ENCODE measurements around the gene DLK2.

DLK2 gene

GRCh38 chr6:43472515-43472914, 17.2 kb upstream of the DLK2 start:
- no peak for TF ChIP-seq OSR1 (CRISPR knock-in tag; IDR thresholded peaks at IDR 0.05)
- TF ChIP-seq CSDC2 (CRISPR knock-in tag; IDR thresholded peaks at IDR 0.05), result no peak
- TF ChIP-seq RARB (CRISPR knock-in tag; IDR thresholded peaks at IDR 0.05), result no peak
- no peak for TF ChIP-seq ZNF70 (CRISPR knock-in tag; IDR thresholded peaks at IDR 0.05)
- no peak for TF ChIP-seq POU6F1 (CRISPR knock-in tag; IDR thresholded peaks at IDR 0.05; ENCODE audit: borderline replicate concordance, low read depth)
- TF ChIP-seq CREB5 (CRISPR knock-in tag; IDR thresholded peaks at IDR 0.05; ENCODE audit: low read depth), result no peak
- TF ChIP-seq PATZ1 (CRISPR knock-in tag; IDR thresholded peaks at IDR 0.05; ENCODE audit: borderline replicate concordance), result no peak
- TF ChIP-seq GLIS3 (CRISPR knock-in tag; IDR thresholded peaks at IDR 0.05), result no peak
- TF ChIP-seq ESRRG (CRISPR knock-in tag; IDR thresholded peaks at IDR 0.05), result no peak
- no peak for TF ChIP-seq ZNF8 (CRISPR knock-in tag; IDR thresholded peaks at IDR 0.05)
- ATAC-seq, result no peak

GRCh38 chr6:43471399-43471798, 16.1 kb upstream of the DLK2 start:
- TF ChIP-seq CSRNP3 (CRISPR knock-in tag; IDR thresholded peaks at IDR 0.05) (no peak), PPARA (CRISPR knock-in tag; IDR thresholded peaks at IDR 0.05; ENCODE audit: borderline replicate concordance) (no peak), SNAI2 (CRISPR knock-in tag; IDR thresholded peaks at IDR 0.05) (no peak), CSDC2 (CRISPR knock-in tag; IDR thresholded peaks at IDR 0.05) (no peak), PATZ1 (CRISPR knock-in tag; IDR thresholded peaks at IDR 0.05; ENCODE audit: borderline replicate concordance) (no peak), ZFP30 (CRISPR knock-in tag; IDR thresholded peaks at IDR 0.05) (no peak), ZNF70 (CRISPR knock-in tag; IDR thresholded peaks at IDR 0.05) (no peak), ZNF565 (CRISPR knock-in tag; conservative IDR thresholded peaks at IDR 0.05; ENCODE audit: low read depth) (no peak), ZC3H10 (CRISPR knock-in tag; IDR thresholded peaks at IDR 0.05) (no peak), ESRRG (CRISPR knock-in tag; IDR thresholded peaks at IDR 0.05) (no peak), TOX (CRISPR knock-in tag; IDR thresholded peaks at IDR 0.05; ENCODE audit: borderline replicate concordance) (no peak), ZFP3 (CRISPR knock-in tag; IDR thresholded peaks at IDR 0.05) (no peak), ZNF8 (CRISPR knock-in tag; IDR thresholded peaks at IDR 0.05) (no peak), POU6F1 (CRISPR knock-in tag; IDR thresholded peaks at IDR 0.05; ENCODE audit: borderline replicate concordance, low read depth) (no peak)
- ATAC-seq, result no peak

GRCh38 chr6:43469947-43470346, 14.6 kb upstream of the DLK2 start:
- no peak for ATAC-seq
- TF ChIP-seq PATZ1 (CRISPR knock-in tag; IDR thresholded peaks at IDR 0.05; ENCODE audit: borderline replicate concordance) (no peak), BACH2 (CRISPR knock-in tag; IDR thresholded peaks at IDR 0.05; ENCODE audit: borderline replicate concordance) (no peak), RARB (CRISPR knock-in tag; IDR thresholded peaks at IDR 0.05) (no peak), TCF4 (CRISPR knock-in tag; IDR thresholded peaks at IDR 0.05; ENCODE audit: borderline replicate concordance) (no peak), ZNF8 (CRISPR knock-in tag; IDR thresholded peaks at IDR 0.05) (no peak), CSDC2 (CRISPR knock-in tag; IDR thresholded peaks at IDR 0.05) (no peak), CSRNP3 (CRISPR knock-in tag; IDR thresholded peaks at IDR 0.05) (no peak), OSR1 (CRISPR knock-in tag; IDR thresholded peaks at IDR 0.05) (no peak), PPARA (CRISPR knock-in tag; IDR thresholded peaks at IDR 0.05; ENCODE audit: borderline replicate concordance) (no peak), SNAI2 (CRISPR knock-in tag; IDR thresholded peaks at IDR 0.05) (no peak), ARNTL (CRISPR knock-in tag; IDR thresholded peaks at IDR 0.05; ENCODE audit: borderline replicate concordance, low read depth) (no peak), POU6F1 (CRISPR knock-in tag; IDR thresholded peaks at IDR 0.05; ENCODE audit: borderline replicate concordance, low read depth) (no peak), ZNF565 (CRISPR knock-in tag; conservative IDR thresholded peaks at IDR 0.05; ENCODE audit: low read depth) (no peak), GLIS3 (CRISPR knock-in tag; IDR thresholded peaks at IDR 0.05) (no peak), ZFP3 (CRISPR knock-in tag; IDR thresholded peaks at IDR 0.05) (no peak), ESRRG (CRISPR knock-in tag; IDR thresholded peaks at IDR 0.05) (no peak)

Data from SK-N-SH treated with all-trans-retinoic acid at 6 μM for 48 hours (cell line).